ENCODE data around the gene PRKCSH.
"Not testable (repeated sequence)": the region's sequence is repeated elsewhere in the genome, so short reads cannot be mapped to it uniquely, and the experiment has no call there.

Gene PRKCSH, protein sequence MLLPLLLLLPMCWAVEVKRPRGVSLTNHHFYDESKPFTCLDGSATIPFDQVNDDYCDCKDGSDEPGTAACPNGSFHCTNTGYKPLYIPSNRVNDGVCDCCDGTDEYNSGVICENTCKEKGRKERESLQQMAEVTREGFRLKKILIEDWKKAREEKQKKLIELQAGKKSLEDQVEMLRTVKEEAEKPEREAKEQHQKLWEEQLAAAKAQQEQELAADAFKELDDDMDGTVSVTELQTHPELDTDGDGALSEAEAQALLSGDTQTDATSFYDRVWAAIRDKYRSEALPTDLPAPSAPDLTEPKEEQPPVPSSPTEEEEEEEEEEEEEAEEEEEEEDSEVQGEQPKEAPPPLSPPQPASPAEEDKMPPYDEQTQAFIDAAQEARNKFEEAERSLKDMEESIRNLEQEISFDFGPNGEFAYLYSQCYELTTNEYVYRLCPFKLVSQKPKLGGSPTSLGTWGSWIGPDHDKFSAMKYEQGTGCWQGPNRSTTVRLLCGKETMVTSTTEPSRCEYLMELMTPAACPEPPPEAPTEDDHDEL

DNA sequence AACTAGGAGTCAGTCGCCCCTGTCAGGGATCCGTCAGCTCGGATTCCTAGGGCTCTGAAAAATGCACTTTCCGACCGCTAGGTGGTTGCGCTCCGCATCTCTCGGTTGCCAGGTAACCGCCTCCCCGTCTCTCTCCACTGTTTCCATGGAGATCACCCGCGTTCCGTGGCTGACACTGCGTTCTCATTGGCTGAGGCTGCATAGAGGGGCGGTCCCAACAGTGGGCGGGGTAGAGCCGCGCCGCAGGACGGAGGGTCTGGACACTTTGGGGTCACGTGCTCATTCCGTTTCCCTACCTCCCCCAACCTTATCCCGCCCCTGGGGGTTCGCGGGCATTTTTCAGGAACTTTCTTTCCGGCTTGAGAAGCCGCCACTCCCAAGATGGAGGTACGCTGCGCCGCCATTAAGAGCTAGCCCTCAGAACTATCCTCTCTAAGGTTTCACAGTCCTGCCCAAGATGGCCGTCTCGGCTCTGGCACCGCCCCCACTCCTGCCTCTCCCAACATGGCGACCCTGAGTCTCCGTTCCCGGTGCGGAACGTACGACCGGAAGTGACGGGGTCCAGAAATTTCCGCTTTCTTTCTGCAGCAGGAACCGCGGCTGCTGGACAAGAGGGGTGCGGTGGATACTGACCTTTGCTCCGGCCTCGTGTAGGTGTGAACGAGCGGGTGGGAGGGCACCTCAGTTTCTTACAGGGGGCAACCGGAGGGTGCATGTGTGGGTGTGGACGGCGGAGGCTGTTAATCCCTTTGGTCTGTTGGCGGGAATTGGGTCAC lies at the start of gene PRKCSH, which contains the start of gene ODAD3:
TSS of gene PRKCSH (plus strand) at position 579 of the 776 bp plus-strand sequence. CDS start 483 bp downstream, outside the sequence.
TSS of gene ODAD3 (minus strand) at position 65 of the 776 bp plus-strand sequence. CDS start 105 bp downstream, outside the sequence.
- DNase-seq: peak; percentile 100

- no peak for DNase-seq
Observed at GRCh38 chr19:11387162-11388034, 48.0 kb upstream of the PRKCSH start.

DNA sequence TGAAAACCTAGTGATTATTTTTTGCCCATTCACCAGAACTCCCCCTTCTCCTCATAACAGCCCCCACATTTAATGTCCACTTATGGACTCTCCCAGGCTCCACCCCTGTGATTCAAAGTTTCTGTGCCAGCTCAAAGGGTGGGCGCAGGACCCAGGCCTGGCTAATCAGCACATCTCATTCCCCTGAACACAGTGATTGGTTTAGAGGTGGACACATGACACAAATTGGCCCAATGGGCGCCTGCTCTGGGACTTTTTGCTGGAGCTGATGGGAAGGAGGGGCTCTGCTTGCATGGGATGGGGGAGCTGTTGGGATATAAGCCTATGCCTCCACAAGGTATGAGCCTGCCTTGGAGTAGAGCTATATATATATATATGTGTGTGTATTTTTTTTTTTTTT lies 45.1 kb upstream of the PRKCSH start:
- DNase-seq: no peak

DNA sequence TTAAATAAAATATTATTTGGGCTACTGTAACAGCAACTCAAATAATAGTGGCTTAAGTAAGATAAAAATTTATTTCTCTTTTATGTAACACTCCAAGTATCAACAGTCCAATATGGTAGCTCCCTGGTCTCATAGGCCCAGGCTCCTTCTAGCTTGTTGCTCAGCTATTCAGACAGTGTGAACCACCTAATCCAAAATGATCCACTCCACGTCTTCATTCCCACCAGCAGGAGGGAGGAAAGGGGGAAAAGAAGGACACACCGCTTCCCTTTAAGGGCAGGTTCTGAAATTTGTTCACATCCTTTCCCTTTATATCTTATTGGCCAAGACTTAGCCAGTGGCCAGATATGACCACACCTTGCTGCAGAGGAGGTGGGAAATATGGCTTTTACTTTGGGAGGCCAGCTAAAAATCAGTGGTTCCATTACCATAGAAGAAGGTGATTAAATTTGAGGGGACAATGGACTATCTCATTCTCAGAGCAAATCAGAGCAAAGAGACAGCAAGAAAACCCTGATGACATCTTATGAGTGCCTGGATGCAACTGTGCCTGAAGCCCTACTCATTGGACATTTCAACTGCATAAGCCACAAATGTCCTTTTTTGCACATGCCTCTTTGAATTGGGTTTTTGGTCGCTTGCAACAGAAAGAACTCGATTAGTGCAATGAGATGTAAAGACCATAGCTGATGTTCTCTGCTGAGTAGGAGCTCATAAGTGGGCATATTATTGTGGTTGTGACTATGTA lies 44.3 kb upstream of the PRKCSH start:
- DNase-seq: no peak

DNA sequence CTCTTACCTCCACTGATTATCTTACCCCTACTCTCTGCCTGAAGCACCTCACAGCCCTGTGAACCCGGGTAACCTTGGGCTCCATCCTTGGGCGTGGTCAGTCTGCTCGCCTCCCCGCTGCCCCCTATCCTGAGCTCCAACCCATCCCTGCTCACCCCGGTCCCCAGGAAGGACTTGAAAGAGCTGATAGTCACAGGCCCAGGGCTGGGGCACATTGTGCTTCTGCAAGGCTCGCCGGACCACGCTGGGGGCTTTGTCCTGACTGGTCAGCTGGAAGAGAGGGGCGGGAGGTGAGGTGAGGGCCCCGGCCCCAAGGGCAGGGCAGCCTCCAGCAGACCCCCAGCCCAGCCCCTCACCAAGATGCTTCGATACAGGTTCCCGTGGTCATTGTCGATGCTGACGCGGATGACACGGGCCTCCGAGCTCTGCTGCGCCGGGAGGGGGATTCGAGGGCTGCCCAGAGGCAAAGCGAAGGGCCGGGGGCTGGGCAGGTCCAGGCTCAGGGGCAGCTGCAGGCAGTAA lies 38.3 kb upstream of the PRKCSH start:
- DNase-seq: no peak

GRCh38 chr19:11399667-11400066 lies 35.8 kb upstream of the PRKCSH start:
- DNase-seq: no peak

GRCh38 chr19:11400798-11401197 lies 34.6 kb upstream of the PRKCSH start:
- no peak for DNase-seq

- DNase-seq: no peak
Observed at GRCh38 chr19:11401808-11402543, 33.5 kb upstream of the PRKCSH start.

DNA sequence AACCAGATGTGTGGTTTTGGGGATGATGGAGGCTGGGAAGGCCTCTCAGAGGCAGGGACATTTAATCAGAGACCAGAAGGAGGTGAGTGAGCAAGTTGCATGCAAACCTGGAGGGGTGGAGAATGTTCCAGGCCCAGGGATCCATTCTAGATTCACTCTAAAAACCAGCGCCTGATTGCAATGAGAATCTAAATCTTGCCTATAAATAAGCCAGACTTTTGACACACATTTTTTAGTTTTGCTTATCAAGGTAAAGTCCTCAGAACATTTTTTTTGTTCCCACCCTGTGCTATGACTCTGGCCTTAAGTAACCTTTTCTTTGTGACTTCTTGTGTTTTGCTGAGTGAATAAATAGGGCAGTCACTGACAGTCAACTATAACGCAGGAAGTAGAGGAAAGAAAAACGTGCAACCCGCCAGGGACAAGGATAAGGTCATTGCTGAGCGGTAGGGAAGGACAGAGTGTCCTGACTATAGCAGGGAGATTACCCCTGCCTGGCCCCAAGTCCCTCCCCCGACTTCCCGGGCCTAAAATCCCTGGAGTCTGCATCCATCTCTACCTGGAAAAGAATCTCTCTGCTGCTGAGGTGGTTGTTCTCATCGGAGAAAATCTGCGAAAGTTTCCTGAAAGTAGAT lies 30.7 kb upstream of the PRKCSH start:
- no peak for DNase-seq

- no peak for DNase-seq
Observed at GRCh38 chr19:11405846-11406643, 29.4 kb upstream of the PRKCSH start.

DNA sequence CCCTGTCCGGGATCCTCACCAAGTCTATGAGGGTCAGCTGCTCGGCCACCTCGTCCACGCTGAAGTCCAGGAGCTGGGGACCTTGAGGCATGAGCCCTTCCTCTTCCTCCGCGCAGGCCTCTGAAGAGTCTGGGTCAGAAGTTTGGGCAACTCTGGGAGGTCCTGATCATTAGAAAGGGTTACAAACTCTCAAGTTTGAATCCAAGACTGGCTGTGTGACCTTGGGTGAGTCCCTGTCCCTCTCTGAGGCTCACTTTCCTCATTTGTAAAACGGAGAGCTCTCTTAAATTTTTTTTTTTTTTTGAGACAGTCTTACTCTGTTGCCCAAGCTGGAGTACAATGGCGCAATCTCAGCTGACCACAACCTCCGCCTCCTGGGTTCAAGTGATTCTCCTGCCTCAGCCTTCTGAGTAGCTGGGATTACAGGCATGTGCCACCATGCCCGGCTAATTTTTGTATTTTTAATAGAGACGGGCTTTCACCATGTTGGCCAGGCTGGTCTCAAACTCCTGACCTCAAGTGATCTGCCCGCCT lies 28.7 kb upstream of the PRKCSH start:
- not testable (repeated sequence) for DNase-seq

DNA sequence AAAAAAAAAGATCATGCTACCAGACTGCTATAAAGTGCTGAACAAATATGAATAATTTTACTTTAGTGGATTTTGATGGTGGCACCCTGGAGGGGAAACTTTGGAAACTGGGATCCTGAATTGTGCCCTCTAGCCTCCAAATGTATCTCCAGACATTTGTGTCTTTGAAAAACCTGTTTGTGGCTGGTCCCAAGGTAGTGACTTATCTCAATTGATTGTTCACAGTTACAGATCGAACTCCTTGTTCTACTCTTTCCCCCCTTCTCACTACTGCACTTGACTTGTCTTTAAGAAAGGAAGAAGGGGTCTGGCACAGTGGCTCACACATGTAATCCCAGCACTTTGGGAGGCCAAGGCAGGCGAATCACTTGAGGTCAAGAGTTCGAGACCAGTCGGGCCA lies 26.8 kb upstream of the PRKCSH start:
- no peak for DNase-seq

DNA sequence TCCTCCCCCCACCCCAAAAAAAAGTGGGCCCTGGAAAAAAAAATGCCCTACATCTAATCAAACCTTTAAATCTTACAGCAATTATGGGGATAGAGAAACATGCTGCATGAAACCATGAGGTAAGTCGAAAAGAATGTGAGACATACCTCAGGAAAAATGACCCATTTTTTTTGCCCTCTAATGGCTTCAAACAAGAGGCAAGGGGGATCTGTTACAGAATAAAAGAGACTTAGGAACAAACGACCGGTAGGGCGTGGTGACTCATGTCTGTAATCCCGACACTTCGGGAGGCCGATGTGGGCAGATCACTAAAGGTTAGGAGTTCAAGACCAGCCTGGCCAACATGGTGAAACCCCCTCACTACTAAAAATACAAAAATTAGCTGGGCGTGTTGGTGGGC lies 24.8 kb upstream of the PRKCSH start:
- no peak for DNase-seq

- DNase-seq: peak; percentile 99
Observed at GRCh38 chr19:11414544-11414943, 20.9 kb upstream of the PRKCSH start.

- no peak for DNase-seq
Observed at GRCh38 chr19:11416346-11417052, 18.9 kb upstream of the PRKCSH start.

- DNase-seq: no peak
Observed at GRCh38 chr19:11418094-11418548, 17.3 kb upstream of the PRKCSH start.

- no peak for DNase-seq
Observed at GRCh38 chr19:11418549-11419506, 16.6 kb upstream of the PRKCSH start, which contains the start of gene RGL3. Gene RGL3, minus strand, starts transcription at chr19:11419314. Its CDS starts 36 bp downstream, at chr19:11419278.

Measured in NCI-H524 treated with DMSO at 0.1 percent for 48 hours (cell line).